IMR-90 (cell line): ENCODE data around the gene PTPN7. TPM values are rescaled to one million over a fixed set of nuclear protein-coding genes. Genes with fewer than 3 reads are reported as not detected.

Experiments
- ATAC-seq: fragments of 200-7000 bp; cut with Tn5 transposase; 2 replicates; pipeline ENCODE4 v1.9.1; 2020; ENCODE audit warnings: low read depth, mild to moderate bottlenecking, moderate library complexity
- BruUV-seq: library from RNA; stranded (reverse); fragments of 400-500 nt; replicated peaks from 2 replicates; lab custom pipeline; 2021; lab: Mats Ljungman, UMichigan
- CTCF ChIA-PET: fragments of 300-600 bp; formaldehyde crosslinking; extraction: SDS; loops from one replicate; lab custom pipeline; 2021; ENCODE audit warnings: antibody characterized with exemption; lab: Yijun Ruan, JAX
- POLR2A ChIA-PET: fragments of 300-600 bp; sonication (Branson Sonifier 250); formaldehyde crosslinking; loops from one replicate; lab custom pipeline; 2022; ENCODE audit warnings: antibody characterized with exemption; ENCODE audit not compliant: unreplicated experiment; lab: Charles Lee
- DNase-seq: peaks from one replicate; pipeline ENCODE4 v3.0.0; 2013
- H2AFZ ChIP-seq: replicated peaks from 2 replicates; pipeline ENCODE3; 2013; ENCODE audit warnings: low read length, mild to moderate bottlenecking; ENCODE audit not compliant: poor library complexity
- H2AK5ac ChIP-seq: 2 replicates; pipeline ENCODE4 v1.6.1; 2013; ENCODE audit warnings: low read depth, low read length, inconsistent platforms
- H2AK9ac ChIP-seq: replicated peaks from 2 replicates; pipeline ENCODE3; 2013; ENCODE audit warnings: mild to moderate bottlenecking, low read depth, low read length, moderate library complexity; ENCODE audit not compliant: poor library complexity
- H2BK120ac ChIP-seq: 2 replicates; pipeline ENCODE4 v1.6.1; 2013; ENCODE audit warnings: low read depth, low read length, inconsistent platforms
- H2BK15ac ChIP-seq: 3 replicates; pipeline ENCODE4 v1.6.1; 2013; ENCODE audit warnings: low read depth, low read length, inconsistent platforms
- H2BK20ac ChIP-seq: 2 replicates; pipeline ENCODE4 v1.6.1; 2013; ENCODE audit warnings: low read depth, mild to moderate bottlenecking, inconsistent platforms, low read length, moderate library complexity
- H2BK5ac ChIP-seq: 2 replicates; pipeline ENCODE4 v1.6.1; 2013; ENCODE audit warnings: mild to moderate bottlenecking, low read depth, low read length, inconsistent platforms; ENCODE audit not compliant: poor library complexity, severe bottlenecking
- H3K14ac ChIP-seq: replicated peaks from 2 replicates; pipeline ENCODE4 v1.6.1; 2013; ENCODE audit warnings: low read depth, low read length, inconsistent platforms
- H3K18ac ChIP-seq: 2 replicates; pipeline ENCODE4 v1.6.1; 2013; ENCODE audit warnings: low read depth, low read length, control low read depth
- H3K23ac ChIP-seq: 2 replicates; pipeline ENCODE4 v1.6.1; 2013; ENCODE audit warnings: low read depth, low read length, inconsistent platforms
- H3K27ac ChIP-seq: 2 replicates; pipeline ENCODE4 v1.5.1; 2013; ENCODE audit warnings: mild to moderate bottlenecking, control low read depth, low read length; ENCODE audit not compliant: insufficient read depth
- H3K27me3 ChIP-seq: 2 replicates; pipeline ENCODE4 v1.6.1; 2013; ENCODE audit warnings: low read length; ENCODE audit not compliant: control insufficient read depth, insufficient read depth
- H3K36me3 ChIP-seq: 2 replicates; pipeline ENCODE4 v1.6.1; 2013; ENCODE audit warnings: low read length, mixed read lengths; ENCODE audit not compliant: control insufficient read depth, insufficient read depth
- H3K4ac ChIP-seq: 2 replicates; pipeline ENCODE4 v1.6.1; 2013; ENCODE audit warnings: low read depth, low read length, inconsistent platforms
- H3K4me1 ChIP-seq: 2 replicates; pipeline ENCODE4 v1.6.1; 2013; ENCODE audit warnings: low read length, mixed read lengths; ENCODE audit not compliant: control insufficient read depth, insufficient read depth
- H3K4me2 ChIP-seq: 2 replicates; pipeline ENCODE4 v1.6.1; 2013; ENCODE audit warnings: low read depth, mild to moderate bottlenecking, control low read depth, low read length, moderate library complexity
- H3K4me3 ChIP-seq: 2 replicates; pipeline ENCODE4 v1.5.1; 2013; ENCODE audit warnings: low read depth, mild to moderate bottlenecking, control low read depth, low read length, moderate library complexity; ENCODE audit not compliant: insufficient read depth
- H3K56ac ChIP-seq: 2 replicates; pipeline ENCODE4 v1.6.1; 2013; ENCODE audit warnings: low read length, inconsistent platforms; ENCODE audit not compliant: insufficient read depth; ENCODE audit errors: extremely low read depth
- H3K79me1 ChIP-seq, 2 experiments: 2 replicates each; pipeline ENCODE4 v1.6.1; 2013; ENCODE audit warnings: low read length in 2 of 2, inconsistent platforms in 1 of 2, low read depth in 1 of 2
- H3K9ac ChIP-seq: 2 replicates; pipeline ENCODE4 v1.6.1; 2013; ENCODE audit warnings: low read depth, low read length, control low read depth
- H3K9me1 ChIP-seq: 2 replicates; pipeline ENCODE4 v1.6.1; 2013; ENCODE audit warnings: low read length, inconsistent platforms; ENCODE audit not compliant: insufficient read depth
- H3K9me3 ChIP-seq: 2 replicates; pipeline ENCODE4 v1.6.1; 2013; ENCODE audit warnings: low read length; ENCODE audit not compliant: control insufficient read depth, insufficient read depth
- H4K20me1 ChIP-seq: 2 replicates; pipeline ENCODE4 v1.6.1; 2013; ENCODE audit warnings: low read length, inconsistent platforms; ENCODE audit not compliant: insufficient read depth
- H4K5ac ChIP-seq: 2 replicates; pipeline ENCODE4 v1.6.1; 2013; ENCODE audit warnings: mild to moderate bottlenecking, low read depth, low read length, control low read depth
- H4K8ac ChIP-seq, 2 experiments: 2 replicates each; pipeline ENCODE4 v1.6.1; 2013; ENCODE audit warnings: low read depth in 2 of 2, low read length in 2 of 2, control low read depth in 1 of 2, inconsistent platforms in 1 of 2
- H4K91ac ChIP-seq: 2 replicates; pipeline ENCODE4 v1.6.1; 2013; ENCODE audit warnings: low read depth, low read length, inconsistent platforms; ENCODE audit not compliant: insufficient read depth
- BHLHE40 ChIP-seq: fragments of 150-350 bp; IDR thresholded peaks from 2 replicates; pipeline ENCODE4 v1.6.1; 2016; ENCODE audit warnings: mild to moderate bottlenecking, low read depth, low read length
- CEBPB ChIP-seq: IDR thresholded peaks from 2 replicates; pipeline ENCODE4 v1.6.1; 2012; ENCODE audit warnings: low read depth, low read length, improper control_type of control experiment
- CHD1 ChIP-seq: IDR thresholded peaks from 2 replicates; pipeline ENCODE4 v1.6.1; 2012; ENCODE audit warnings: low read depth, low read length, improper control_type of control experiment
- FOS ChIP-seq: fragments of 150-350 bp; IDR thresholded peaks from 2 replicates; pipeline ENCODE4 v1.6.1; 2016; ENCODE audit warnings: low read depth, low read length
- MAFK ChIP-seq: IDR thresholded peaks from 2 replicates; pipeline ENCODE4 v1.6.1; 2012; ENCODE audit warnings: low read depth, low read length, improper control_type of control experiment
- MXI1 ChIP-seq: IDR thresholded peaks from 2 replicates; pipeline ENCODE4 v1.6.1; 2012; ENCODE audit warnings: low read depth, mild to moderate bottlenecking, low read length, moderate library complexity, borderline replicate concordance
- NFE2L2 ChIP-seq: fragments of 150-350 bp; IDR thresholded peaks from 2 replicates; pipeline ENCODE4 v1.6.1; 2016; ENCODE audit warnings: low read depth, mild to moderate bottlenecking, low read length
- POLR2A ChIP-seq: IDR thresholded peaks from 2 replicates; pipeline ENCODE4 v1.6.1; 2012; ENCODE audit warnings: mild to moderate bottlenecking, low read depth, low read length
- RCOR1 ChIP-seq: IDR thresholded peaks from 2 replicates; pipeline ENCODE4 v1.6.1; 2012; ENCODE audit warnings: mild to moderate bottlenecking, low read length, improper control_type of control experiment; ENCODE audit not compliant: insufficient replicate concordance
- SMC3 ChIP-seq: fragments of 150-350 bp; IDR thresholded peaks from 2 replicates; pipeline ENCODE4 v1.6.1; 2016; ENCODE audit warnings: low read depth, mild to moderate bottlenecking, antibody characterized with exemption, low read length, moderate library complexity
- WGBS, 2 experiments: methylation state at CpG; one replicate each; pipeline versions ENCODE4 v1.1.5 to v1.1.7; 2013; ENCODE audit warnings: missing lambda C conversion rate in 2 of 2; ENCODE audit not compliant: insufficient read length in 1 of 2; ENCODE audit errors: extremely low coverage in 2 of 2; 5-methylcytosine and 5-hydroxymethylcytosine counted together
- dilution Hi-C: fragments of 300-500 bp; cut with HindIII; formaldehyde crosslinking; loops from one replicate; pipeline ENCODE4 v1.14.3; 2018; ENCODE audit warnings: low sequenced_read_pairs; ENCODE audit not compliant: unreplicated experiment
- in situ Hi-C: fragments of 300-500 bp; cut with MboI; formaldehyde crosslinking; loops from 3 replicates; pipeline ENCODE4 v1.14.3; 2019; ENCODE audit warnings: low sequenced_read_pairs, inconsistent platforms, mixed read lengths
- intact Hi-C: fragments of 100-400 bp; cut with micrococcal nuclease; formaldehyde crosslinking; loops from 2 replicates; pipeline ENCODE4 v1.10.0; 2022
- polyA plus RNA-seq, 3 experiments: library from polyadenylated mRNA; depleted of rRNA; stranded (reverse); fragments of >200 nt; gene quantifications; 2 replicates each; pipeline ENCODE4 v1.2.3, GENCODE V29; 2012; ENCODE audit warnings: low replicate concordance in 1 of 3
- total RNA-seq: library from RNA; depleted of rRNA; stranded (reverse); fragments of >200 nt; gene quantifications from 2 replicates; pipeline ENCODE4 v1.2.3, GENCODE V29; 2012
- TF ChIP-seq, protein P1 (sequence below): fragments of 150-350 bp; IDR thresholded peaks from 2 replicates; pipeline ENCODE4 v1.6.1; 2016; ENCODE audit warnings: low read depth, mild to moderate bottlenecking, low read length, moderate library complexity, borderline replicate concordance
- TF ChIP-seq, protein P2 (sequence below): conservative IDR thresholded peaks from 2 replicates; pipeline ENCODE4 v1.5.1; 2012; ENCODE audit warnings: mild to moderate bottlenecking, low read depth, low read length, improper control_type of control experiment

Gene PTPN7
- total and polyA plus RNA-seq, 2 of the 4 experiments (the other 2 are of a cell fraction): 0.05 TPM; not detected in 1

DNA sequence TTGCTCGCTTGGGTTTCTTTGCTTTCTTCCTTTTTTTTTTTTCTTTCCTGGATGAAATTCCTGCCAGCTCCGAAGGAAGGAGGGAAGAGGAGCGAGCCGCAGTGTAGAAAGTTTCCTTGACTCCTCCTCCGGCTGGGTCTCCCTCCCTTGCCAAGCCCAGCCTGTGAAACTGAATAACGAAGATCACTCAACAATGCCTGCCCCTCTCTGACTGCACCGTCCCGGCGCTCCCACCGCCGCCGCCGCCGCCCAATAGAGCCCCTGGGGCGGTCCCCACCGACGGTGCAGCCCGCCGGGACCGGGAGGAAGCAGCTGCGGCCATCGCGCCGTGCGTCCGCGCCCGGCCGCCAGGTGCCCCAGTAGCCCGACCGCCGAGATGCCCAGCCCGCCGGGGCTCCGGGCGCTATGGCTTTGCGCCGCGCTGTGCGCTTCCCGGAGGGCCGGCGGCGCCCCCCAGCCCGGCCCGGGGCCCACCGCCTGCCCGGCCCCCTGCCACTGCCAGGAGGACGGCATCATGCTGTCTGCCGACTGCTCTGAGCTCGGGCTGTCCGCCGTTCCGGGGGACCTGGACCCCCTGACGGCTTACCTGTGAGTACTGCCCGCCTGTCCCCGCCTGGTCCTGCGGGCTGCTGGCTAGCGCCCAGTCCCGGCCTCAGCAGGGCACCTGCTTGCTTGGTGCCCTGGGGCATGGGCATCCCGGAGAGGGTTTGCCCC is 33.4 kb upstream of the PTPN7 start, which contains the start of gene LGR6:
LGR6 (plus strand) TSS at position 186 of the 714 bp plus-strand sequence; CDS start at position 377, 191 bp downstream.
- DNase-seq (no peak), ATAC-seq (no peak)
- Histone ChIP-seq H3K4me3 (no peak within 1 kb of the TSS), H3K9ac (no peak within 1 kb of the TSS), H2AK9ac (peak within 1 kb of the TSS; percentile 68), H3K4me1 (no peaks in the 10 kb centered on the region), H3K14ac (no peak within 1 kb of the TSS), H2BK20ac (no peak within 1 kb of the TSS), H3K9me1 (no peaks in the 10 kb centered on the region), H3K9me3 (no peaks in the 10 kb centered on the region), H4K20me1 (peaks cover 3% of the 10 kb centered on the region; the same call in 1 of the 2 replicates), H3K4me2 (no peak within 1 kb of the TSS), H2AK5ac (no peak within 1 kb of the TSS), H4K5ac (no peak within 1 kb of the TSS), H2BK5ac (no peak within 1 kb of the TSS), H2BK120ac (no peak within 1 kb of the TSS), H2BK15ac (no peak within 1 kb of the TSS), H3K27ac (no peak within 1 kb of the TSS), H3K56ac (no peak within 1 kb of the TSS), H3K23ac (no peak within 1 kb of the TSS), H4K8ac (no peak within 1 kb of the TSS), H4K91ac (no peak within 1 kb of the TSS), H3K79me1 (no peaks in the 10 kb centered on the region), H2AFZ (no peak within 1 kb of the TSS), H3K18ac (no peak within 1 kb of the TSS), H3K27me3 (peaks cover 61% of the 10 kb centered on the region), H3K4ac (no peak within 1 kb of the TSS), H3K36me3 (no peaks in the 10 kb centered on the region)
- intact Hi-C loops: loop anchor here (1.0 to 2.0 kb wide), 2 partner anchors 122 to 525 kb away; no protein-coding TSS in a partner anchor
- ChIA-PET POLR2A (no interaction called here), CTCF (interaction anchor here (0.9 to 2.3 kb wide), 5 partner anchors 9 to 129 kb away, joined by 3 to 18 read pairs (median 9); no protein-coding TSS in a partner anchor)
- in situ Hi-C loops: no loop called here
- BruUV-seq: no TSS peak
- 2% methylated on average over 42 of the region's 61 CpGs; no CpG with 5 or more reads in 1 of the 2 experiments for WGBS, 2 experiments
- TF ChIP-seq POLR2A (no peak), CHD1 (no peak), FOS (no peak), NFE2L2 (no peak), MAFK (no peak), BHLHE40 (no peak), CEBPB (no peak), RCOR1 (no peak), MXI1 (no peak), SMC3 (no peak)
- TF ChIP-seq, protein P1, sequence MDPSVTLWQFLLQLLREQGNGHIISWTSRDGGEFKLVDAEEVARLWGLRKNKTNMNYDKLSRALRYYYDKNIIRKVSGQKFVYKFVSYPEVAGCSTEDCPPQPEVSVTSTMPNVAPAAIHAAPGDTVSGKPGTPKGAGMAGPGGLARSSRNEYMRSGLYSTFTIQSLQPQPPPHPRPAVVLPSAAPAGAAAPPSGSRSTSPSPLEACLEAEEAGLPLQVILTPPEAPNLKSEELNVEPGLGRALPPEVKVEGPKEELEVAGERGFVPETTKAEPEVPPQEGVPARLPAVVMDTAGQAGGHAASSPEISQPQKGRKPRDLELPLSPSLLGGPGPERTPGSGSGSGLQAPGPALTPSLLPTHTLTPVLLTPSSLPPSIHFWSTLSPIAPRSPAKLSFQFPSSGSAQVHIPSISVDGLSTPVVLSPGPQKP: no peak
- TF ChIP-seq, protein P2, sequence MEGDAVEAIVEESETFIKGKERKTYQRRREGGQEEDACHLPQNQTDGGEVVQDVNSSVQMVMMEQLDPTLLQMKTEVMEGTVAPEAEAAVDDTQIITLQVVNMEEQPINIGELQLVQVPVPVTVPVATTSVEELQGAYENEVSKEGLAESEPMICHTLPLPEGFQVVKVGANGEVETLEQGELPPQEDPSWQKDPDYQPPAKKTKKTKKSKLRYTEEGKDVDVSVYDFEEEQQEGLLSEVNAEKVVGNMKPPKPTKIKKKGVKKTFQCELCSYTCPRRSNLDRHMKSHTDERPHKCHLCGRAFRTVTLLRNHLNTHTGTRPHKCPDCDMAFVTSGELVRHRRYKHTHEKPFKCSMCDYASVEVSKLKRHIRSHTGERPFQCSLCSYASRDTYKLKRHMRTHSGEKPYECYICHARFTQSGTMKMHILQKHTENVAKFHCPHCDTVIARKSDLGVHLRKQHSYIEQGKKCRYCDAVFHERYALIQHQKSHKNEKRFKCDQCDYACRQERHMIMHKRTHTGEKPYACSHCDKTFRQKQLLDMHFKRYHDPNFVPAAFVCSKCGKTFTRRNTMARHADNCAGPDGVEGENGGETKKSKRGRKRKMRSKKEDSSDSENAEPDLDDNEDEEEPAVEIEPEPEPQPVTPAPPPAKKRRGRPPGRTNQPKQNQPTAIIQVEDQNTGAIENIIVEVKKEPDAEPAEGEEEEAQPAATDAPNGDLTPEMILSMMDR: no peak
- dilution Hi-C loops: no loop called here
